HS-27A (cell line): ENCODE measurements around the gene ALG6.
"Not testable (repeated sequence)": the region's sequence is repeated elsewhere in the genome, so short reads cannot be mapped to it uniquely, and the experiment has no call there.

Experiments
- DNase-seq: peaks from one replicate; pipeline ENCODE4 v3.0.0-alpha.2; 2012; ENCODE audit warnings: low read depth, missing footprints

The ALG6 gene

GRCh38 chr1:63414691-63415365, 47.4 kb downstream of the ALG6 start:
- no peak for DNase-seq

GRCh38 chr1:63418101-63418500, 50.7 kb downstream of the ALG6 start:
- DNase-seq: no peak

- DNase-seq: not testable (repeated sequence)
Measured at GRCh38 chr1:63420746-63421145, 53.3 kb downstream of the ALG6 start.

- DNase-seq: no peak
Measured at GRCh38 chr1:63423649-63424048, 56.2 kb downstream of the ALG6 start.

GRCh38 chr1:63428815-63429214, 61.4 kb downstream of the ALG6 start:
- DNase-seq: no peak

GRCh38 chr1:63429281-63429680, 61.9 kb downstream of the ALG6 start:
- no peak for DNase-seq

- no peak for DNase-seq
Measured at GRCh38 chr1:63435161-63435560, 67.7 kb downstream of the ALG6 start.

GRCh38 chr1:63442141-63442475, 74.7 kb downstream of the ALG6 start:
- DNase-seq: no peak

GRCh38 chr1:63448731-63449246, 81.4 kb downstream of the ALG6 start:
- DNase-seq: no peak

- no peak for DNase-seq
Measured at GRCh38 chr1:63450416-63450815, 83.0 kb downstream of the ALG6 start.

- no peak for DNase-seq
Measured at GRCh38 chr1:63453232-63453631, 85.8 kb downstream of the ALG6 start.

- DNase-seq: no peak
Measured at GRCh38 chr1:63454269-63454668, 86.8 kb downstream of the ALG6 start.

GRCh38 chr1:63458750-63459149, 91.3 kb downstream of the ALG6 start:
- DNase-seq: no peak

- DNase-seq: no peak
Measured at GRCh38 chr1:63461661-63462230, 94.3 kb downstream of the ALG6 start.

GRCh38 chr1:63463248-63463647, 95.8 kb downstream of the ALG6 start:
- no peak for DNase-seq

- no peak for DNase-seq
Measured at GRCh38 chr1:63466181-63466580, 98.8 kb downstream of the ALG6 start.

GRCh38 chr1:63466759-63467158, 99.3 kb downstream of the ALG6 start:
- DNase-seq: no peak

- not testable (repeated sequence) for DNase-seq
Measured at GRCh38 chr1:63468683-63469082, 101.3 kb downstream of the ALG6 start.

GRCh38 chr1:63475761-63476160, 108.3 kb downstream of the ALG6 start:
- no peak for DNase-seq

- no peak for DNase-seq
Measured at GRCh38 chr1:63480057-63480456, 112.6 kb downstream of the ALG6 start.

- no peak for DNase-seq
Measured at GRCh38 chr1:63486629-63487028, 119.2 kb downstream of the ALG6 start.

GRCh38 chr1:63487336-63488065, 120.1 kb downstream of the ALG6 start:
- no peak for DNase-seq
